HepG2 (cell line): ENCODE results near the gene DDOST.

Experiments used
- CEBPB ChIP-seq: IDR thresholded peaks from 2 replicates; pipeline ENCODE4 v1.6.1; 2011; ENCODE audit warnings: low read depth, low read length, improper control_type of control experiment, borderline replicate concordance
- FOXJ3 ChIP-seq: sonication (generic); formaldehyde crosslinking; IDR thresholded peaks from 2 replicates; pipeline ENCODE4 v1.4.0; 2020; ENCODE audit warnings: missing genetic modification reagents, mild to moderate bottlenecking, borderline replicate concordance
- RFX5 ChIP-seq: IDR thresholded peaks from 2 replicates; pipeline ENCODE4 v1.6.1; 2011; ENCODE audit warnings: low read depth, low read length, improper control_type of control experiment
- ZZZ3 ChIP-seq: sonication (generic); formaldehyde crosslinking; IDR thresholded peaks from 2 replicates; pipeline ENCODE4 v1.4.0; 2020; ENCODE audit warnings: missing genetic modification reagents, mild to moderate bottlenecking, borderline replicate concordance

GRCh38 chr1:20641975-20642374, 19.2 kb downstream of the DDOST start:
- TF ChIP-seq CEBPB: no peak
- no peak for TF ChIP-seq ZZZ3
- no peak for TF ChIP-seq FOXJ3 (CRISPR knock-in tag)
- TF ChIP-seq RFX5: no peak
